Hematopoietic multipotent progenitor cell treated with erythropoietin and hydrocortisone succinate and interleukin-3 and kit ligand, for 17 days (in vitro differentiated cells): ENCODE results near the gene PTMS.

Source experiments
- DNase-seq: peaks from one replicate; pipeline ENCODE4 v3.0.0-alpha.2; 2015; ENCODE audit warnings: low spot score

PTMS gene

GRCh38 chr12:6752167-6752920, 13.8 kb upstream of the PTMS start:
- DNase-seq, result peak; percentile 25

DNA sequence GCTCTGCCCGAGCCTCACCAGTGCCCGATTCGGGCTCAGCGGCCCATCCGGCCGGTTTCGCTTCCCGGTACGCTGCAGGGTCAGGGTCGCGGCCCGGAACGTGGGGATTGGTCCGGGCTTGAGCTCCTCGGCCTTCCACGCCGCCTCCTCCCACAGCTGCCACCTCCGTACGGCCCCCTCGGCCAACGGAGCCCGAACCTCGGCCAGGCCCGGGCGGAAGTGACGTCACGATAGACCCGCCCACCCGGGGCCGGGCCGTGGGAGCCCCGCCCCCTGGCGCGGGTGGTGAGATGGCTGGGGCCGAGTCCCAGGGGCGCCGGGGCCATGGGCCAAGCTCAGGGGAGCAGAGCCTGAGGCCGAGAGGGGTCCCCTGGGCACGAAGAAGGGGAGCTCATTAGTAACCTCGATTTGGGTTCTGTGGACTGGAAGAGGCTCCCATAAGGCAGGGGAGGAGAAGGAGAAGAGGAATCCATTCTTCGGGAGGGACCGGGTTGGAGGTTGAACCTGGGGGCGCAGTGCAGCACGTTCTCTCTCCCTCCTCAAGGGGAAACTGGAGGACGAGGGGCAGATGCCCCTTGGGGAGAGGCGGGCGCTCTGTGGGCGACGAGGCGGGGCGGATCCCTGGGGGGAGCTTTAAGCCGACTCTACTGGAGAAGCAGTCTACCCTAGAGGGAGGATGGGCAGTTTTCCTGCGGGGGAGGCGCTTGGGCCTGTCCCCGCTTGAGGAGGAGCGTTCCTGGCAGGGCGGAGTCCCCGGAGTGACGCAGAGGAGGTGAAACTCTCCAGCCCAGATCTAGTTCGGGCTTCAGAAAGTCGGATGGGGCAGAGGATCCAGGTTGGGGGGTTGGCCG, 13.0 kb upstream of the PTMS start, which contains the start of gene MLF2:
MLF2 (minus strand) TSS at position 221 of the 851 bp plus-strand sequence. CDS start 807 bp downstream, outside the sequence.
- DNase-seq, result peak; percentile 99

DNA sequence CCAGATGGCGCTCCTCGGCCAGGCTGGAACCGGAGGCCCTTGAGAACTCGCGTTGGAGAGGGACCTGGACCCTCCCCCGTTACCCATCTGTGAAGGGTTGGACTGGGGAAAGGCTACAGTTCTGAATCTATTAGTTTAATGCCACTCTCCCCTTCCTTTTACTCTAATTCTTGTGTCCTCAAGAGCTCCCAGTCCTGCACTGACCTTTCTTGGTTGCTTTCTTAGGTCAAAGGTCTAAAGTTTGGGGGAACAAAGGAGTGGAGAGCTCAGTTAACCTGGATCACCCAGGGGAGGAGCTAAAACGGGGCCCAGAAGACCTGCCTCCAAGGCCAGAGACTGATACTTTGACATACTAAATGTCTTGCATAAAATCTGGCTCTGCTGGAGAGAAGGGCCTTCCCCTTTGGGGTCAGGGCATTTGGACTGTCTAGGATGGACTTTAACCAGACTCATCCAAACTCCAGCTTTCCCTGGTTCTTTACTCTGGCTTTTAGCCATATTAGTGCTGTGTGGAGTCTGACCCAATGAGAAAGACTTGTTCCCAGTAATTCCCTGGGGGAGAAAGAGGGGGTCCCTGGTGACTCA, 12.3 kb upstream of the PTMS start:
- DNase-seq, result no peak

- no peak for DNase-seq
Measured at GRCh38 chr12:6754411-6754810, 11.8 kb upstream of the PTMS start.

DNA sequence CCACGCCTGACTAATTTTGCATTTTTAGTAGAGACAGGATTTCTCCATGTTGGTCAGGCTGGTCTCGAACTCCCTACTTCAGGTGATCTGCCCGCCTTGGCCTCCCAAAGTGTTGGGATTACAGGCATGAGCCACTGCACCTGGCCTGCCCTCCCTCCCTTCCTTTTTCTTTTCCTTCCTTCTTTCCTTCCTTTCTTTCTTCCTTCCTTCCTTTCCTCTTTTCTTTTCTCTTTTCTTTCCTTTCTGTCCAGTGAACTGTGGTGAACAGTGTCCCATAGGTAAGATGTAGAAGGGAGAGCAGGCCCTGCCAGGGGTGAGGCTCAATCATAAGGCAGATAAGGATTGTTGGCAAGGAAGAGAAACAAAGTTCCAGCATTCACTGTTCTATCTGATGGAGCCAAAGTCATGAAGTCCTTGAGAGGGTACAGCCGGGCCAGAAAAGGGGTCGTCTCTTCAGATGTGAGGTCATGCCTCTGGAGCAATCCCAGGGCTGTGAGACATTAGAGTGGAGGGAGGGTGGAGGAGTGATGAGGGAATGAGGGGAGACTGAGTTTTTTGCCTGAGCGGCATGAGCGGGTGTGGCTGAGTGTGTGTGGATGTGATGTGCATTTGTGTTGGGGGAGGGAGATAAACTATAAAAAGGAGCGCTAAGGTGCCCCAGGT, 9.0 kb upstream of the PTMS start:
- peak; percentile 46 for DNase-seq

DNA sequence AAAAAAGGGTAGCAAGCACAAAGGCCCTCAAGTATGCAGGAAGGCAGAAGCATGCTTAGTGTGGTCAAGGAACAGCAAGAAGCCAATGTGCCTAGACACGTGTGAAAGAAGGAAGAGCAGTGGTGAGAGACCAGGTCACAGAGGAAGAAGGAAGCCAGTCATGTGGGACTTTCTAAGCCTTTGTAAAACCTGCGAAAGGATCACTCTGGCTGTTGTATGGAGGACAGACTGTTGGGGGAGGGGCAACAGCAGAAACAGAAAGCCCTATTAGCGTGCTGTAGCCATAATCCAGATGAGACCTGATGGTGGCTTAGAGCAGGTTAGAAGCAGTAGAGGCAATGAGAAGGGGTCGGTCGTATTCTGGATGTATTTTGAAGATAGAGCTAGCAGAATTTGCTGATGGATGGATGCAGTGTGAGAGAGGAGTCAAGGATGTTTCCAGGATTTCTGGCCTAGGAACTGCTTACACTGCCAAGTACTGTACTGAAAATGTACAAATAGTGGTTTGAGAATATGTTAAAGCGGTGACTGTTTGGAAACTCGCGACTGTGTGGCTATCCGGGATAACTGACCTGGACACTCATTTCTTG, 7.6 kb upstream of the PTMS start:
- DNase-seq, result no peak

- DNase-seq, result no peak
Measured at GRCh38 chr12:6759741-6760140, 6.4 kb upstream of the PTMS start.

- no peak for DNase-seq
Measured at GRCh38 chr12:6763380-6763779, 2.8 kb upstream of the PTMS start.

GRCh38 chr12:6764011-6764828, 1.9 kb upstream of the PTMS start:
- DNase-seq, result peak; percentile 69

DNA sequence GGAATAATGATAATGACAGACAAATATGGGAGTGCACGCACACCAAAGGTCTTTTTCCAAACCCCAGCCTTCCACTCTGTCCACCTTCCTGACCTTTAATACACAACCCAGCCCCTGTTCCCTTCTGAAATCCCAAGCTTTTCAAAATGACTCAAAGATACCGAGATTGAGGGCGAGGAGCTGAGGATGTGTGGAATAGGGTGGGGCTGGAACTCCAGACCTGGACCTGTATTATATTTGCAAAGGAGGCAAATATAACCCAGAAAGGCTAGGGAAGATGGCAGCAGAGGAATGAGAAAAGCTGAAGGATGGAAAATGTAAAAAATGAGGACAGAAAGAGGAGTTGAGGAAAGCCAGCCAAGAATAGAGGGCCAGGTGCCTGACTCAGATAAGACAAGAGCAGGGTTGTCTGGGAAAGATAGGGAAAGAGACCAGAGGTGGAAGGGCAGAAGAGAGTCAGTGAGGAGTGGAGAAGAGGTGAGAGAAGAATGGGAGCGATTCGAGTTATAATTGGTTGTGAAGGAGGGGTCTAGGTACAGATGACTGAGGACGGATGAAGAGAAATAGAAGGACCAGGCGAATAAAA, 1.0 kb upstream of the PTMS start:
- peak; percentile 76 for DNase-seq

GRCh38 chr12:6766651-6767349, 637 bp downstream of the PTMS start:
- DNase-seq, result peak; percentile 80

GRCh38 chr12:6767353-6768319, 1.5 kb downstream of the PTMS start:
- DNase-seq, result peak; percentile 18

DNA sequence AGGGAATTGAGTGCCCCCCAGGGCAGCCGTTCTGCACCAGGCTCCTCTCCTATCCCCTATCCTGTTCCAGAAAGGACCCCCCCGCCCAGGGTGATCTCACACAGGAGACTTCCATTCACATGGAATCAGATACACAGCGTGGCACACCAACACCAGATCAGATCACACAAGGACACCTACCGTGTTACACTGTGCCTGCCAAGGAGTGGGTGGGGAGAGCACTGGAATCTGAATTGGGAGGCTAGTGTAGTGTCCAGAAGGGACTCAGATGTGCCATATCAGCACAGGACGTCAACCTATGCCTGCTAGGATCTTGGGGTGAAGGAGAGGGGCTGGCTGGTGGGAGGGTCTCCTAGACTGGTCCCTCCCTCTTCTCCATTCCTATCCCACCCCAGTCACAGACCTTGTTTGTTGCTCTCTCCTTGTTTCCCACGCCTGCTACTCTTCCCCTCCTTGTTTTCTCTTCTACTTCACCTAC, 2.3 kb downstream of the PTMS start:
- DNase-seq, result peak; percentile 22

DNA sequence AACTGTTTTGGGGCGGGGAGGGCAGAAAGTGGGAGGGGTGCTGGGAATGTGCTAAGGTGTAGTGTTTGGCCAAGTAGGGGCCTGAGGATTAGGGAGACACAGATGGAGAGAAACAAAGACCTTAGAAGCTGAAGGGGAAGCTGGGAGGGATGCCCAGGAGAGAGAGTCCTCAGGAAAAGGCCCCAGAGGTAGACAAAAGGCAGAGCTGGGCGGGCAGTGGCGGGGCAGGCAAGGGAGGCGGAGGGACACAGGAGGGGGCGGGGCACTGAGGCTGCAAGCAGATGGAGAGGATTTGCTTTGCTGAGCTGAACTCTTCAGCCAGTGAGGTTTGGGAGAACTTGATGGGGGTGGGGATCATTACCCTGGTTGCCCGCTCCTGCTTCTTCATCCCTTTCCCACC, 2.8 kb downstream of the PTMS start:
- DNase-seq, result peak; percentile 27

GRCh38 chr12:6769666-6770065, 3.5 kb downstream of the PTMS start:
- peak; percentile 50 for DNase-seq

DNA sequence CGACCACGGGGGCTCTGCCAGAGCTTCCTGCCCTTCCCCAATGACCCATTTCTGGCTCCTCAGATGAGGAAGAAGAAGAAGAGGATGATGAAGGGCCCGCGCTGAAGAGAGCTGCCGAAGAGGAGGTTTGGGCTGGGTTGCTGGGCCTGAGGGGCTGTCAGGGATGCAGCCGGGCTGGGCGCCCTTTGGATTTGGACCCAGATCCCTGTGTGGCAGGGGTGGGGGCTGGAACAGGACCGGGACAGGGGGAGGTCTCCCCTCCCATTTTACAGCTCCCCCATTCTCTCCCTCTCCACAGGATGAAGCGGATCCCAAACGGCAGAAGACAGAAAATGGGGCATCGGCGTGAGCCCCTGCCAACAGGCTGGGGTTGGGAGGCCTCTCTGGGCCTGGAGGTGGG, 3.9 kb downstream of the PTMS start:
- no peak for DNase-seq

DNA sequence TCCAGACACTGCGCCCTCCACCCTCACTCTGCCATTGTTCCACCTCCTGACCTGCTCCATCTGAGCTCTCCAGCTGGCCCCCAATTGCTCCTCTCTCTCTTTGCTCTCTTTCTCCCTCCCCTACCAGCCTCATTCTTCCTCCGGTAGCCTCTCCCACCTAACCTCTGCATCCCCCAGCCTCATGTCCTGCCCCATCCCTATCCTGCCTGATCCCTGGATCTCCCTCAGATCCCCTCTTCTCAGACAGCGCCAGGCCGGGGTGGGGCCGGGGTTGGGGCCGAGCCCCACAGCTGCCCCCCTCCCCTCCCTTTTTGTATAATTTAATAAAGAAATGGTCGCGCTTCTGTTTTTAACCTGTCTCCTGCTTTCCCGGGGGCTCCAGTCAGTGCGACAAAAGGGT, 4.4 kb downstream of the PTMS start:
- DNase-seq, result no peak

- no peak for DNase-seq
Measured at GRCh38 chr12:6771091-6771495, 4.9 kb downstream of the PTMS start.
